Cortex of kidney (tissue), 1 donor: ENCODE measurements around the gene FADD.

Source experiments
- DNase-seq: peaks from one replicate; lab custom pipeline; 2025; lab: John Stamatoyannopoulos, UW

Gene FADD

DNA sequence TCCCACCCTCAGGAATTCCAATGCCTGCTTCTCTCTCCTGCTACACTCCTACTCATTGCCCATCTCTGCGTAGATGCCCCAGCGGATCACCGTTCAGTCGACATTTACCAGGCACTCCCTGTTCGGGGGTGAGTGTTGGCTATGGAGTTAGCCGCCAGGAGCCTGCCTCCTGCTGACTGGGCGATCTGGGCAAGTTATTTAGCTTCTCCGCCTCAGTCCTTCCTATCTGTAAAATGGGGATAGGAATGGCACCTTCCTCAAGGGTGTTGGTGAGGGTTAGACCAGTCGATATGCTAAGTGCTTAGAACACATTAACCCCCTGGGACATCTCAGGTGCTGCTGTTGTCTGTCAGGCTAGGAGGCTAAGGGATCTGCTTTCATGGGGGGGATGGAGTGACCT is 30.9 kb downstream of the FADD start:
- DNase-seq: no peak

DNA sequence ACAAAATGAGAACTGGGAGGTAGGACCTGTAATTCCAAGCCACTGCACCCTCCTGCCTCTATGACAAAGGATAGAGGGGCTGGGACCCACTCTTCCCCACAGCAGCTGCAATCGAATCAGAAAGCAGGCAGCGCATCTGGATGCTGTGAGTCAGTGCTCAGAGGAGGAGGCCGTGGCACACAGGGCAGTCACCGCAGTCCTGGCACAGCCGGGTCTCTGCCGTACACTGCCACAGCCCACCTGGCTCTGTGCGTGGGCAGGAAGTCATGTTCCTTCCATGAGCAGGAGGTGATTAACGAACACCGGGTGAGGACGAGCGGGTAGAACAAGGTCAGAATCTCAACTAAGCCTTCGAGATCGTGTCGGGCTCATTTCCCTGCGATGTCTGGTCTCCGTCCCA is 37.2 kb downstream of the FADD start:
- DNase-seq: no peak

DNA sequence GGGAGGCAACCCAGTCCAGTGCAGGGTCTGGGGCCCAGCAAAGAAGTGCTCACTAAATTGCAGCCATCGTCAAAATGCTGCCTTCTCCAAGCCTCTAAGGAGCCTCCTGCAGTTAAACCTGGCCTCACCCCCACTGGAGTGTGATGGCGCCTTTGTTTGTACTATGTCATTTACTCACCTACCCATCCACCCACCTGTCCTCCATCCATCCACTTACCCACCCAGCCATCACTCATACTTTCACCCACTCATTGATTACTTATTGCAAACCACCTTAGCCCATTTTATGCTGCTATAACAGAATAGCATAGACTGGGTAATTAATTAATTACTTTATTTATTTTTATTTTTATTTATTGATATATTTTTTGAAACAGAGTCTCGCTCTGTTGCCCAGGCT is 38.6 kb downstream of the FADD start:
- DNase-seq: no peak

DNA sequence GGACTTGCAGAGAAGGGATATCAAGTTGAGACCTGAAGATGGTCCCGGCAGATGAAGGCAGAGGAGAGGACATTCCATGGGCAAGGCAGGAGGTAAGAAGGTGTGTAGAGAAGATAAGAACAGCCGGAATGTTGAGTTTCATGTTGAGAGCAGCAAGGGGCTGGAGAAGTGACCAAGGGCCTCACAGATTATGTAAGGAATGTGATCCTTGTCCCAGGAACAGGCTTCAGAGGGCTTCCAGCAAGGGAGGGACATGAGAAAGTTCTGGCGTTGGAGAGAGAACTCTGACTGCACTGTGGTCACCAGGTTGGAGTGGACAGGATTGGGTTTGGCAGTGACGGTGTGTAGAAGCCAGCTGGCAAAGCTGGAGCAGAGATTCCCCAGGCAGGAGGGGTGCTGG is 39.8 kb downstream of the FADD start:
- no peak for DNase-seq

DNA sequence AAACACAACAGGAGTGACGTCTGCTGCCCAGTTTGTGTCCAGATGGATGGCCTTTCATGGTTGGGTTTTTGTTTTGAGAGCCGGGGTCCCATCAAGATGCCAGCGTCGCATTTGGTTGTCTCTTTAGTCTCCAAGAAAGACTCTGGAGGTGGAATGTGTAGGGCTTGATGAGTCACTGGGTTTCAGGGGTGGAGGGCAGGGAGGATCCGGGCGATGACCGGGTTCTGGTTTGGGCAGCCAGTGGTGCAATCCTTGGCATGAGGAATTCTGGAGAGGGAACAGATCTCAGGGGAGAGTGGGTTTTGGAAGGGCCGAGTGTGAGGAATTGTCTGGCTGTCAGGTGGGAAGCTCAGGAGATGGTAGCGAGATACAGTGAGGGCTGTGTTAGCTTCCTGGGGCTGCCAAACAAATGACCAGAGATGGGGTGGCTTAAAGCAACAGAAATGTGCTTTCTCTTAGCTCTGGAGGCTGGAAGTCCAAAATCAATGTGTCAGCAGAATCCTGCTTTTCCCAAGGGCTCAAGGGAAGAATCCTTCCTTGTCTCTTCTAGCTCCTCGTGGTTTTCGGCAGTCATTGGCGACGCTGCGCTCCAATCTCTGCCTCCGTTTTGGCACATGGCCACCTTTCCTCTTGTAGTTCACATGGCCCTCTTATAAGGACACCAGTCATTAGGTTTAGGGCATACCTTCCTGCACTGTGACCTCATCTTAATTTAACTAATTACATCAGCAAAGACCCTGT is 41.0 kb downstream of the FADD start:
- no peak for DNase-seq

DNA sequence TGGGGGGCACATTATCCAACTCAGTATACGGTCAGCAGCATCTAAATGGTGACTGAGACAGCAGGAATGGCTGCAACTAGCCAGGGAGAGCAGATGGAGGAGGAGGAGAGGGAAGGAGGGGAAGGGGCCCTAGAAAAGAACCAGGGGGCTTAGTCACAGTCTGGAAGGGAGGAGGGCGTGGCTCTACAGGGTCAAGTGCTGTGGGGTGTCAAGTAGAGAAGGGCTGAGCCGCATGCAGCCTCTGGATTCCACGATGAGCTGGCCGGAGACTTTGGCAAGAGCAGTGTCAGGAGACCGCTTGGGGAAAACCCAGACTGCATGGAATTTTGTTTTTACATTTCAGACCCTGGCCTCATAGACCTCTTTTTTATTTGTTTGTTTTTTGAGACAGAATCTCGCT is 41.6 kb downstream of the FADD start:
- DNase-seq: no peak

DNA sequence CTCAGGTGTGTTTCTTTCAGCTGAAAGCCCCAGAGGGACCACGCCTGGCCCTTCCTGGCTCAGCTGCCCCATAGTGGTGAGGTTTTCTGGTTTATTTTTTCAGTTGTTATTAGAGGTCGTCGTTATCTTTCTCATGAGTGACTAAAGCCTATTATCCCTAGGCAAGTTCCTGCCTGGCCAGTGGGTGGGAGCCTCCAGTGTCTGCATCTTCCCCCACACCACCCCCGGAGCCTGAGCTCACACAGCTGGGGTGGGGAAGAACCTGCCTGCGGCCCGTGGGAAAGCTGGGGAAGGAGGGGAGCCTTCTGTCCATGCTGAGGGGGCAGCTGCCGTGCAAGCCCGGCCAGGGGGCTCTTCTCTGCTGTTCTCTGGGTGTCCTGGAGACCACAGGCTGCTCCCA is 43.1 kb downstream of the FADD start:
- no peak for DNase-seq

DNA sequence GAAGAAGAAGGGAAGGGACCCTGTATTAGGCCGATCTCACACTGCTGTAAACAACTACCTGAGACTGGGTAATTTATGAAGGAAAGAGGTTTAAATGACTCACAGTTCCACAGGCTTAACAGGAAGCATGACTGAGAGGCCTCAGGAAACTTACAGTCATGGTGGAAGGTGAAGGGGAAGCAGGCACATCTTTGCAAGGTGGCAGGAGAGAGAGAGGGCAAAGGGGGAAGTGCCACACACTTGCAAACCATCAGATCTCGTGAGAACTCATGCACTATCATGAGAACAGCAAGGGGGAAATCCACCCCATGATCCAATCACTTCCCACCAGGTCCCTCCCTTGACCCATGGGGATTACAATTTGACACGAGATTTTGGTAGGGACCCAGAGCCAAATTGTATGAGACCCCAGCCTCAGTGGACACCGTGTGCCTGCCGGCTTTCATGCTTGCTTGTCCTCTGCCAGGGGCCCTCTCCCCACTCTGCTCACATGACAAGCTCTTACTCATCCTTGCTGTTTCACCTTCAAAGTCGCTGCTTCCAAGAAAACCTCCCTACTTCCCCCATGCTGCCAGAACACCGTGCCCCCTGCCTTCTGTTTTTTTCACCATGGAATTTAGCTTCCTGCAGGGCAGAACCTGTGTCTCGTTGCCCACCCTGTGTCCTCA is 44.1 kb downstream of the FADD start:
- no peak for DNase-seq

DNA sequence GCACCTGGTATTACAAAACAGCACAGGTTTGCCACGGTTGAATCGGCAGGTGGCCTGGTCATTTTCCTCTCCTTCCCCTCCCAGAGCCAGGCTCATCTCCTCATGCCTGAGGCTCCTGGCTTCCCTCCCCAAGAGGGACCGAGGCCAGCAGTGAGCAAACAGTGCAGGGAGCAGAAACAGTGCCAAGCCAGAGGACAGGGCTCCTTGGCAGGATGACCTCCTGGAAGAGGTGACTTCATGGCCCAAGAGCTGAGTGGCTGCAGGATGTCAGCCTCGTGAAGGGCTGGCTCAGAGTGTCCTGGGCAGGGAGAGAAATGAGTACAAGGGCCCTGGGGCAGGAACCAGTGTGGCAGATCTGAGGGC is 44.6 kb downstream of the FADD start:
- no peak for DNase-seq

DNA sequence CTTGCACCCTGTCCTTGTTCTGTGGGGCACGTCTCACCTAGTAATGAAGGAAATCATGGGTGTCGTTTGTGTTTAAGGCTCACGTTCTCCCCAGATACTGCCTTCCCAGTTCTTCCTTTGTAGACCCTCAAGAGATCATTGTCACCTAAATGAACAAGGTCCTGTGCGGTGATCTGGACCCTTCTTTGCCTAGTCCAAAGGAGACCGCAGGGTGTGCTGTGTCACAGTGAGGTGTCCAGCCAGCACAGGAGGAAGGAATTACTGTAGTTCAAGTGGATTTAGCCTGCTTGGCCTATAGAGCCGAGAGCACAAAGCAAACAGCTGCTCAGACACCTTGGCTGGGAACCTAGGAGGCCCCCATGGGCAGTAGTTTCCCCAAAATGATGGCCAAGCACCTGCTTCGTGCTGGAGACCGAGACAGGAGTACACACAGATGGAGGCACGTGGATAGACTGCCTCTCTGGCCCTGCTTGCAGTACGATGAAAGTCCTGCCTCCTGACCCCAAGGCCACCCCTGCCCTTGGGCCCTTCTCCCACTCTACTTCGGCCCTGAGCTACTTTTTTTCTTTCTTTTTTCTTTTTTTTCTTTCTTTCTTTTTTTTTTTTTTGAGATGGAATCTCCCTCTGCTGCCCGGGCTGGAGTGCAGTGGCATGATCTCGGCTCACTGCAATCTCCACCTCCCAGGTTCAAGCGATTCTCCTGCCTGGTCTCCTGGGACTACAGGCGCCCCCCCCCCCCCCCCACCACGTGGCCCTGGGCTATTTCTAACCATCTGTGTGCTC is 48.0 kb downstream of the FADD start:
- no peak for DNase-seq

DNA sequence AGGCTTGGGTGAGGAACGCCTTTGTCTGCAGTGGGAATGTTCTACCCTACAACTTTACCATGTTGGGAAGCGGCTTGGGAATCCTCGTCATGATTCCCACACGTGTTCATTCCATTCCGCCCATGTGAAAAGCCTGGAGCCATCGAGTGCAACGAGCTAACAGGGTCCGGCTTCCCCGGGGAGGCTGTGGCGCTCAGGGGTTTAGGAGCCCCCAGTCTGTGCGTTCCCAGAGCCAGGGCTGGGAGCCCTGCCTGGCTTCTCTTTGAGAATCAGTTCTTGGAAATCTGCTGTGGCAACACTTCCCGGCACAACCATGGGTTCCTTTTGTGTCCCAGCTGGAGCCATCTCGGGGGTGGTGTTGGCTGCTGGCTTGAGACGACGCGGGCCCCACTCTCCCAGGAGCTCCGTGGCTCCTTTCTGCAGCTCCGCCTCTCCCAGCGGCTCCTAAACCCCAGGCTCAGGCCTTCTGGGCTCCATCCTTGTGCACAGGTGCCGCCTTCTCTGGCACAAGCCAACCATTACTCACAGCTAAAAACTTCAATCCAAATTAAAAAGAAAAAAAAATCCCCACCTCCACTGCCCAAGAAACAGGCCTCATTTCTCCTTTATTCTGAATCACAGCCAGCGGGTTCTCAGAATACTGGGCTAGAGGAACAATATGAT is 48.7 kb downstream of the FADD start:
- DNase-seq: no peak

DNA sequence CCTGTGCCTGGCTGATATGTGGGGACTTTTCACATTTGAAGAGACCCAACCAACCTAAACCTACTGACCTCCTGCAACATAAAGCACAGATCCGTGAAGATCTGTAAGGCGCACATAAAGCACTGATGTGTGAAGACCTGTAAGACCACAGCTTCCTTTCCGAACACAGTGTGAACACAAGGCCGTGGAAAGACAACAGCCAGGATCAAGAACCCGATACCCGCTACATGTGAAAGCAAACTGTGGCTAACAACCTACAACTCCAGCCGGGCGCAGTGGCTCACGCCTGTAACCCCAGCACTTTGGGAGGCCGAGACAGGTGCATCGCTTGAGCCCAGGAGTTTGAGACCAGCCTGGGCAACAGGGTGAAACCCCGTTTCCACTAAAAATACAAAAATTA is 49.7 kb downstream of the FADD start:
- no peak for DNase-seq

DNA sequence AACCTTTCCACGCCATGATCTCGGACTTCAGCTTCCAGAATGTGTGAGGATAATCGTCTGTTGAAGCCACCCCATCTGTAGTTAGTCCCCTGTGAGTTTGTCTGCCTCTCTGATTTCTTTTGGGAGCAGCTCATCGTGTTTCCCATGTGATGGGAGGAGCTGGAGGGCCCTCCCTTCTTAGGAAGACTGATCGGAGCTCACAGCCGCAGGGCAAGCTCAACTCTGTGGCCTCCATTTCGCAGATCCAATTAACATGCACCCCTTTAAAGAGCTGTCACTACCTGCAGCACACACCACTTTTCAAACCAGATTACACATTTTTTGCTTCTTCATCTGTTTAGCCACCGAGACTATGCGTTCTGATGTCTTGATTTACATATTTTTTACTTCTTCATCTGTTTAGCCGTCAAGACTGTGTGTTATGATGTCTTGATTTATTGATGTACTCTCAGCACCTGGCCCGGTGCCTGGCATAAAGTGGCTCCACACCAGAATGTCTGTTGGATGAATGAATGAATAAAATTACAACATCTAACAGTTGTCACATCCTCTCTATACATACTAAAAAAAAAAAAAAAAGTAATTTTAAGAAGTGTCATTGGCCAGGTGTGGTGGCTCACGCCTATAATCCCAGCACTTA is 52.5 kb downstream of the FADD start:
- no peak for DNase-seq
